Sigmoid colon (tissue), 7 donors: ENCODE data around the gene SUSD3. TPM values are rescaled to one million over a fixed set of nuclear protein-coding genes. Genes with fewer than 3 reads are reported as not detected.

Source experiments
- DNase-seq: peaks from one replicate; pipeline ENCODE4 v3.0.0-alpha.2; 2019
- H3K27ac ChIP-seq, 4 donors: fragments of 200-600 bp; sonication (generic); one replicate each; pipeline ENCODE4 v1.5.1; 2016 to 2019; ENCODE audit warnings: mild to moderate bottlenecking in 1 of 4
- H3K27me3 ChIP-seq, 3 donors: fragments of 200-600 bp; sonication (generic); one replicate each; pipeline ENCODE4 v1.5.1; 2019; ENCODE audit warnings: mild to moderate bottlenecking in 1 of 3
- H3K36me3 ChIP-seq, 4 donors: fragments of 200-600 bp; sonication (generic); one replicate each; pipeline ENCODE4 v1.5.1; 2016 to 2019
- H3K4me1 ChIP-seq, 4 donors: fragments of 200-600 bp; sonication (generic); one replicate each; pipeline ENCODE4 v1.5.1; 2017 to 2019
- H3K4me3 ChIP-seq, 4 donors: fragments of 200-600 bp; sonication (generic); one replicate each; pipeline ENCODE4 v1.5.1; 2017 to 2019; ENCODE audit warnings: mild to moderate bottlenecking in 2 of 4, moderate library complexity in 1 of 4
- H3K9me3 ChIP-seq, 4 donors: fragments of 200-600 bp in 3 of 4; sonication (generic) in 3 of 4; one replicate each; pipeline versions ENCODE4 v1.5.1 to v1.6.1; 2013 to 2019
- EP300 ChIP-seq, 4 donors: sonication (generic); formaldehyde crosslinking; IDR thresholded peaks; one replicate each; pipeline ENCODE4 v1.6.1; 2017; ENCODE audit warnings: antibody characterized with exemption in 4 of 4
- POLR2A ChIP-seq, 2 donors: fragments of 450-650 bp; IDR thresholded peaks; one replicate each; pipeline ENCODE4 v1.6.1; 2016; ENCODE audit warnings: antibody characterized with exemption in 2 of 2, mild to moderate bottlenecking in 2 of 2, moderate library complexity in 2 of 2
- POLR2AphosphoS5 ChIP-seq, 4 donors: sonication (generic); formaldehyde crosslinking; IDR thresholded peaks; one replicate each; pipeline ENCODE4 v1.6.1; 2017; ENCODE audit warnings: antibody characterized with exemption in 4 of 4
- WGBS, 2 donors: extraction: QIAGEN DNeasy Blood & Tissue Kit; methylation state at CpG; one replicate each; pipeline ENCODE4 v1.1.7; 2013; 5-methylcytosine and 5-hydroxymethylcytosine counted together
- intact Hi-C: fragments of 100-400 bp; cut with DNase I; formaldehyde crosslinking; loops from one replicate; pipeline ENCODE4 v1.15.1; 2023
- polyA plus RNA-seq, 3 donors: library from polyadenylated mRNA; stranded (reverse); fragments of 200-250 nt; gene quantifications; one replicate each; pipeline ENCODE4 v1.2.3, GENCODE V29; 2013
- total RNA-seq, 4 donors: library from RNA; depleted of rRNA; stranded (reverse); fragments of >200 nt; gene quantifications; one replicate each; pipeline ENCODE4 v1.1.0, GENCODE V29; 2016
- TF ChIP-seq, protein P1 (sequence below), 4 experiments: fragments of 450-650 bp in 3 of 4; fragments of 200-600 bp in 1 of 4; IDR thresholded peaks; one replicate each; pipeline ENCODE4 v1.5.1; 2016 to 2019; ENCODE audit warnings: antibody characterized with exemption in 4 of 4, mild to moderate bottlenecking in 3 of 4, moderate library complexity in 2 of 4
- donor health status: healthy with polysubstance abuse.
- donor health status: Bipolar disorder and iron deficiency.
- donor health status: healthy.

Gene SUSD3
- total and polyA plus RNA-seq, 7 donors: 0.92 to 15.2 (median 4.7) TPM; not detected in 1

DNA sequence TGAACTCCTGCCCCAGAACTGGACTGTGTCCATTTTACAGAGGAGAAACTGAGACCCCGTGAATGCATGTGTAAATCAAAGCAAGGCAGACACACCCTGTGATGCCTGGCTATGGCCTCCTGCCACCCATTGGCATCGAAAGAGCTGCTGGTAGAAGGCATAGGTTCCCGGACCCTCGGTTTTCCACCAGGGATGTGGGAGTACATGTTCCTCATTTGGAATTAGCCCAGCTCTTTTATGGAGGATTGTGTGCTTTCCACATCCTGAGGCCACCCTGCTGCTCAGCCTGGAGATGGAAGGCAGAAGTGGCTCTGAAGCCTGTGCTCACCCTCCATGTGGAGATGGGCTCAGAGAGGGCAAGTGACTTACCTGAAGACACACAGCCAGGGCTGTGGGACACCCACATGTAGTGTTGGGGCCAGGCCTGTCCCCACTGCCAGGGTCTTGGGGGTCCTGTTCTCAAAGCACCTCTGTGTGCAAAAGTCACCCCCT is 2.8 kb downstream of the SUSD3 start:
- no peaks in the 10 kb centered on the region for H3K27me3 ChIP-seq
- no peak overlapping the region for H3K4me3 ChIP-seq
- H3K4me1 ChIP-seq: peaks cover 0 to 36% (median 23%) of the 10 kb centered on the region in 4 donors
- H3K27ac ChIP-seq: no peak overlapping the region
- intact Hi-C loops: no loop called here
- WGBS, 2 donors: 62 to 84% methylated on average over 4 of the region's 4 CpGs
- TF ChIP-seq, protein P1, sequence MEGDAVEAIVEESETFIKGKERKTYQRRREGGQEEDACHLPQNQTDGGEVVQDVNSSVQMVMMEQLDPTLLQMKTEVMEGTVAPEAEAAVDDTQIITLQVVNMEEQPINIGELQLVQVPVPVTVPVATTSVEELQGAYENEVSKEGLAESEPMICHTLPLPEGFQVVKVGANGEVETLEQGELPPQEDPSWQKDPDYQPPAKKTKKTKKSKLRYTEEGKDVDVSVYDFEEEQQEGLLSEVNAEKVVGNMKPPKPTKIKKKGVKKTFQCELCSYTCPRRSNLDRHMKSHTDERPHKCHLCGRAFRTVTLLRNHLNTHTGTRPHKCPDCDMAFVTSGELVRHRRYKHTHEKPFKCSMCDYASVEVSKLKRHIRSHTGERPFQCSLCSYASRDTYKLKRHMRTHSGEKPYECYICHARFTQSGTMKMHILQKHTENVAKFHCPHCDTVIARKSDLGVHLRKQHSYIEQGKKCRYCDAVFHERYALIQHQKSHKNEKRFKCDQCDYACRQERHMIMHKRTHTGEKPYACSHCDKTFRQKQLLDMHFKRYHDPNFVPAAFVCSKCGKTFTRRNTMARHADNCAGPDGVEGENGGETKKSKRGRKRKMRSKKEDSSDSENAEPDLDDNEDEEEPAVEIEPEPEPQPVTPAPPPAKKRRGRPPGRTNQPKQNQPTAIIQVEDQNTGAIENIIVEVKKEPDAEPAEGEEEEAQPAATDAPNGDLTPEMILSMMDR (IDR thresholded peaks at IDR 0.05): no peak
- no peak for TF ChIP-seq EP300 (IDR thresholded peaks at IDR 0.05)
- no peak for TF ChIP-seq POLR2A (IDR thresholded peaks at IDR 0.05)
- no peak for TF ChIP-seq POLR2AphosphoS5 (IDR thresholded peaks at IDR 0.05)
- H3K9me3 ChIP-seq: no peaks in the 10 kb centered on the region
- H3K36me3 ChIP-seq: no peaks in the 10 kb centered on the region
- DNase-seq: no peak

DNA sequence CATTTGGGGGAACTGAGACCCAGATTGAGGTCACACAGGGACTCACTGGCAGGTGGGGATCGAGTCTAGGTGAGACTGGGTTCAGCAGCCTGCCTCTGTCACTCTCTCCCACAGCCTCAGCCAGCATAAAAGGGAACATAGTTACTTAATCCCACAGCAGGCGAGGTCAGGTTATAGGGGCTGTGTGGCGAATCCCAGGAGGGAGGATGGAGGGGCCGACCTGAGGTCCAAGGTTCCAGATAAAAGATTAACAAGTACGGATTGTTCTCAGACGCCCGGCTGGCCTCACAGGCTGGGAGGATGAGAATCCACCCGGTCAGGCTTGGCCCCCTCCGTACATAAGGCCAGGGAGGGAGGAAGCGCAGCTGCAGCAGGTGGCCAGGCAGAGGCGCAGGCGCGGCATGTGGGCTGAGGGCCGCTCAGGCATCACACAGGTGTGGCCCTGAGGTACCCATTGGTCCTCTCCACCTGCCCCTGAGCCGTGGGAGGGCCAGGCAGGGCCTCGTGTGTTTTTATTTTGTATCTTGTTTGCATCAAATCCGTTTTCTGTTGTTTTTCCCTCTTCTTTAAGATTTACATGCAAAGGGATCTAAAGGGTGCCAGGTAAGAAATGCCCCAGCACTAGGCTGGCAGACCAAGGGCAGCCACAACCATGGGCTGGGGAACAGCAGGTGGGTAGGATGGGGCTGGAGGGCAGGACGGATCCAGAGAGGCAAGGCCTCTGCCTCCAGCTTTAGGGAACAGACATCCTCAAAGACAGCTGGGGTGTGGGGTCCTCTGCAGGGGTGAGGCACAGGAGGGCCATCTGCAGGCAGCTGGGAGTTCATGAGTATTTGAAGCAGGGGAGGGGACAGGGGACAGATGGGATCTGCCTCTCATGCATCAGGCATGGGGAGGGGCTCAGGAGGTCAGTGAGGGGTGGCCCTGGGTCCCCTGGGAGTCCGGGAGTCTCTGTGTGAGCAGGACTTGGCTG is 3.6 kb downstream of the SUSD3 start:
- WGBS, 2 donors: 23 to 44% methylated on average over 19 of the region's 19 CpGs
- Histone ChIP-seq H3K27me3 (no peaks in the 10 kb centered on the region), H3K4me3 (no peak overlapping the region), H3K4me1 (peaks cover 0 to 36% (median 23%) of the 10 kb centered on the region in 4 donors), H3K27ac (no peak overlapping the region), H3K36me3 (no peaks in the 10 kb centered on the region), H3K9me3 (no peaks in the 10 kb centered on the region)
- DNase-seq: no peak
- no peak for TF ChIP-seq POLR2A (IDR thresholded peaks at IDR 0.05)
- TF ChIP-seq, protein P1 (IDR thresholded peaks at IDR 0.05): no peak
- no peak for TF ChIP-seq EP300 (IDR thresholded peaks at IDR 0.05)
- no peak for TF ChIP-seq POLR2AphosphoS5 (IDR thresholded peaks at IDR 0.05)
- intact Hi-C loops: no loop called here

DNA sequence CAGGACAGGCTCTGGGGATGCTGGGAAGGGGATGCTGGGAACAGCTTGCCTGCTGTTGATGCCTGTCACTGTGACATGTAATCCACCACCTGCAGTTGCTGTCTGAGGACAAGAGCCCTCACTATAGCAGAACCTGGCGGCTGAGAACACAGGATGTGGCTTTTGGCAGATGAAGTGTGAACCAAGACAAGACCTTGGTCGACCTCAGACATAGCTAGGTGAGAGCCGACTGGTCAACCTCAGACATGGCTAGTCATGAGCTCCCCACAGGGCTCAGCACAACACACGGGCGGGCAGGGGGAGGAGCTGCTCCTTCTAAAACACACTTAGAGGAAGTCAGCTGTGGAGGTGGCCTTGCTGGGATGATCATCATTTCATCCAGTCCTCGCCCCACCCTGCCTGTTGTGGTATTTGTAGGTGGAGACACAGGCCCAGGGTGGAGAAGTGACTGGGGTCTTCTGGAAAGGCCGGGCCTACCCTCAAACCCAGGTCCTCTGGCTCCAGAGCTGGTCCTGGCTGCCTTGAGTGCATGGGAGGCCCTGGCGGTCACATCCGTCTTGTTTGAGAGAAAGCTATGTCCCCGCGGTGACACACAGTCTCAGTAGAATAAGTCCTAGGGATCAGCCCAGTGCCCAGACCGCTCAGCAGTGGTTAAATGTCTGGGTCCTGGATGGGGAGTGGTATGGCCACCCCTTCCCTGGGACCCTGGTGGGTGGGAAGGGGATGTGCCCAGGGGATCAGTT is 6.1 kb downstream of the SUSD3 start:
- no peaks in the 10 kb centered on the region for H3K9me3 ChIP-seq
- H3K27ac ChIP-seq: no peak overlapping the region
- intact Hi-C loops: no loop called here
- 61 to 83% methylated on average over 12 of the region's 12 CpGs for WGBS, 2 donors
- peaks cover 0 to 20% (median 9%) of the 10 kb centered on the region in 4 donors for H3K4me1 ChIP-seq
- no peak for DNase-seq
- no peaks in the 10 kb centered on the region for H3K27me3 ChIP-seq
- no peak overlapping the region for H3K4me3 ChIP-seq
- H3K36me3 ChIP-seq: no peaks in the 10 kb centered on the region
- TF ChIP-seq EP300 (IDR thresholded peaks at IDR 0.05) (no peak), POLR2A (IDR thresholded peaks at IDR 0.05) (no peak)
- TF ChIP-seq, protein P1 (IDR thresholded peaks at IDR 0.05): no peak

DNA sequence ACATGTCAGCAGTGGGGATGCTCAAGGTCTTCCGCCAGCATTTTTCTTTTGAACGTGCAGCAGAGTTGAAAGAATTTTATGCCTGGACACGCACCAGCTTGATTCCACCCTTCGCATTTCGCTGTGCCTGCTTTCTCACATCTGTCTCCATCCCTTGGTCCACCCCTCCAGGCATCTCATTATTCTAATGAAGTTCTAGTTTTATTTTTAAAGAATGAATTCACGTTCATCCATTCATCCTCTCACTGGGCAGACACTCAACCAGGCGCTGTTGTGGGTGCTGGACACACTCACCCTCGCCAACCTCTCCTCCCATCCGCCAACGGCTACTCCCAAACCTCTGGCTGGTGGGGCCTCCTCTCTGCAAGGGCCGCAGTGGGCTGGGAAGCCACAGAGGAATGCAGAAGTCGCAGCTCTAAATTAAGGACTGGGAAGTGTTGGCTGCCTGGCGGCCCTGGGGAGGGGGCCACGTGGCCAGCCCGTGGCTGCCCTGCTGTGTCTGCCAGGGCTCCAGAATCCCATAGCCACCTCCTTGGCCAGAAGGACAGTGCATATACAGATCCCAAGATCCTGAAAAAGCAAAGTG is 6.7 kb downstream of the SUSD3 start:
- WGBS, 2 donors: 75 to 89% methylated on average over 15 of the region's 15 CpGs
- Histone ChIP-seq H3K9me3 (no peaks in the 10 kb centered on the region), H3K27ac (no peak overlapping the region), H3K27me3 (no peaks in the 10 kb centered on the region), H3K4me1 (peaks cover 0 to 13% (median 5%) of the 10 kb centered on the region in 4 donors), H3K4me3 (no peak overlapping the region), H3K36me3 (no peaks in the 10 kb centered on the region)
- TF ChIP-seq EP300 (IDR thresholded peaks at IDR 0.05) (no peak), POLR2A (IDR thresholded peaks at IDR 0.05) (no peak), POLR2AphosphoS5 (IDR thresholded peaks at IDR 0.05) (no peak)
- TF ChIP-seq, protein P1 (IDR thresholded peaks at IDR 0.05): no peak
- DNase-seq: no peak
- intact Hi-C loops: no loop called here
